ENCODE measurements around the gene NRAP.

DNA sequence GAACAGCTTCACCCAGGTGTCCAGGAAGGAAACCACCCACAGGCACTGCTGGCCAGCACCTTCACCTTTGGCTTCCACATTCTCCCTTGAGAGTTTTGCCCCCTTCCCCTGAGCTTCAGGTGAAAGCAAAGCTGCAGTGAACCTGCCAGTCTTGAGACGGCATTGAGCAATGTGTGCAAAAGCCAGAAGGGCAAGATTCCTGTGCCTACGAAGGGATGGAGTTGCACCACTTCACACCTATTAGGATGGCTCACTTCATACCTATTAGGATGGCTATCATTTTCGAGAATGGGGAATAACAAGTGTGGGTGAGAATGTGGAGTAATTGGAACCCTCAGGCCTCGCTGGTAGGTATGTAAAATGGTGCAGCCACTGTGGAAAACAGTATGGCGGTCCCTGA, 103.8 kb downstream of the NRAP start:
- TF ChIP-seq, protein P1, sequence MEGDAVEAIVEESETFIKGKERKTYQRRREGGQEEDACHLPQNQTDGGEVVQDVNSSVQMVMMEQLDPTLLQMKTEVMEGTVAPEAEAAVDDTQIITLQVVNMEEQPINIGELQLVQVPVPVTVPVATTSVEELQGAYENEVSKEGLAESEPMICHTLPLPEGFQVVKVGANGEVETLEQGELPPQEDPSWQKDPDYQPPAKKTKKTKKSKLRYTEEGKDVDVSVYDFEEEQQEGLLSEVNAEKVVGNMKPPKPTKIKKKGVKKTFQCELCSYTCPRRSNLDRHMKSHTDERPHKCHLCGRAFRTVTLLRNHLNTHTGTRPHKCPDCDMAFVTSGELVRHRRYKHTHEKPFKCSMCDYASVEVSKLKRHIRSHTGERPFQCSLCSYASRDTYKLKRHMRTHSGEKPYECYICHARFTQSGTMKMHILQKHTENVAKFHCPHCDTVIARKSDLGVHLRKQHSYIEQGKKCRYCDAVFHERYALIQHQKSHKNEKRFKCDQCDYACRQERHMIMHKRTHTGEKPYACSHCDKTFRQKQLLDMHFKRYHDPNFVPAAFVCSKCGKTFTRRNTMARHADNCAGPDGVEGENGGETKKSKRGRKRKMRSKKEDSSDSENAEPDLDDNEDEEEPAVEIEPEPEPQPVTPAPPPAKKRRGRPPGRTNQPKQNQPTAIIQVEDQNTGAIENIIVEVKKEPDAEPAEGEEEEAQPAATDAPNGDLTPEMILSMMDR (IDR thresholded peaks at IDR 0.05; ENCODE audit: low read length) = no peak
- no peak for TF ChIP-seq EZH2 (IDR thresholded peaks at IDR 0.05; ENCODE audit: borderline replicate concordance, low read length)
